IMR-90 (cell line): ENCODE measurements around the gene GALNT12. TPM values are rescaled to one million over a fixed set of nuclear protein-coding genes. Genes with fewer than 3 reads are reported as not detected.
A peak's percentile ranks its signal among the peaks of the same experiment; 100 is the strongest.

ENCODE experiments used
- ATAC-seq: fragments of 200-7000 bp; cut with Tn5 transposase; 2 replicates; pipeline ENCODE4 v1.9.1; 2020; ENCODE audit warnings: low read depth, mild to moderate bottlenecking, moderate library complexity
- BruUV-seq: library from RNA; stranded (reverse); fragments of 400-500 nt; replicated peaks from 2 replicates; lab custom pipeline; 2021; lab: Mats Ljungman, UMichigan
- CTCF ChIA-PET: fragments of 300-600 bp; formaldehyde crosslinking; extraction: SDS; loops from one replicate; lab custom pipeline; 2021; ENCODE audit warnings: antibody characterized with exemption; lab: Yijun Ruan, JAX
- POLR2A ChIA-PET: fragments of 300-600 bp; sonication (Branson Sonifier 250); formaldehyde crosslinking; loops from one replicate; lab custom pipeline; 2022; ENCODE audit warnings: antibody characterized with exemption; ENCODE audit not compliant: unreplicated experiment; lab: Charles Lee
- DNase-seq: peaks from one replicate; pipeline ENCODE4 v3.0.0; 2013
- H2AFZ ChIP-seq: replicated peaks from 2 replicates; pipeline ENCODE3; 2013; ENCODE audit warnings: low read length, mild to moderate bottlenecking; ENCODE audit not compliant: poor library complexity
- H2AK5ac ChIP-seq: 2 replicates; pipeline ENCODE4 v1.6.1; 2013; ENCODE audit warnings: low read depth, low read length, inconsistent platforms
- H2AK9ac ChIP-seq: replicated peaks from 2 replicates; pipeline ENCODE3; 2013; ENCODE audit warnings: mild to moderate bottlenecking, low read depth, low read length, moderate library complexity; ENCODE audit not compliant: poor library complexity
- H2BK120ac ChIP-seq: 2 replicates; pipeline ENCODE4 v1.6.1; 2013; ENCODE audit warnings: low read depth, low read length, inconsistent platforms
- H2BK15ac ChIP-seq: 3 replicates; pipeline ENCODE4 v1.6.1; 2013; ENCODE audit warnings: low read depth, low read length, inconsistent platforms
- H2BK20ac ChIP-seq: 2 replicates; pipeline ENCODE4 v1.6.1; 2013; ENCODE audit warnings: low read depth, mild to moderate bottlenecking, inconsistent platforms, low read length, moderate library complexity
- H2BK5ac ChIP-seq: 2 replicates; pipeline ENCODE4 v1.6.1; 2013; ENCODE audit warnings: mild to moderate bottlenecking, low read depth, low read length, inconsistent platforms; ENCODE audit not compliant: poor library complexity, severe bottlenecking
- H3K14ac ChIP-seq: replicated peaks from 2 replicates; pipeline ENCODE4 v1.6.1; 2013; ENCODE audit warnings: low read depth, low read length, inconsistent platforms
- H3K18ac ChIP-seq: 2 replicates; pipeline ENCODE4 v1.6.1; 2013; ENCODE audit warnings: low read depth, low read length, control low read depth
- H3K23ac ChIP-seq: 2 replicates; pipeline ENCODE4 v1.6.1; 2013; ENCODE audit warnings: low read depth, low read length, inconsistent platforms
- H3K27ac ChIP-seq: 2 replicates; pipeline ENCODE4 v1.5.1; 2013; ENCODE audit warnings: mild to moderate bottlenecking, control low read depth, low read length; ENCODE audit not compliant: insufficient read depth
- H3K27me3 ChIP-seq: 2 replicates; pipeline ENCODE4 v1.6.1; 2013; ENCODE audit warnings: low read length; ENCODE audit not compliant: control insufficient read depth, insufficient read depth
- H3K36me3 ChIP-seq: 2 replicates; pipeline ENCODE4 v1.6.1; 2013; ENCODE audit warnings: low read length, mixed read lengths; ENCODE audit not compliant: control insufficient read depth, insufficient read depth
- H3K4ac ChIP-seq: 2 replicates; pipeline ENCODE4 v1.6.1; 2013; ENCODE audit warnings: low read depth, low read length, inconsistent platforms
- H3K4me1 ChIP-seq: 2 replicates; pipeline ENCODE4 v1.6.1; 2013; ENCODE audit warnings: low read length, mixed read lengths; ENCODE audit not compliant: control insufficient read depth, insufficient read depth
- H3K4me2 ChIP-seq: 2 replicates; pipeline ENCODE4 v1.6.1; 2013; ENCODE audit warnings: low read depth, mild to moderate bottlenecking, control low read depth, low read length, moderate library complexity
- H3K4me3 ChIP-seq: 2 replicates; pipeline ENCODE4 v1.5.1; 2013; ENCODE audit warnings: low read depth, mild to moderate bottlenecking, control low read depth, low read length, moderate library complexity; ENCODE audit not compliant: insufficient read depth
- H3K56ac ChIP-seq: 2 replicates; pipeline ENCODE4 v1.6.1; 2013; ENCODE audit warnings: low read length, inconsistent platforms; ENCODE audit not compliant: insufficient read depth; ENCODE audit errors: extremely low read depth
- H3K79me1 ChIP-seq, 2 experiments: 2 replicates each; pipeline ENCODE4 v1.6.1; 2013; ENCODE audit warnings: low read length in 2 of 2, inconsistent platforms in 1 of 2, low read depth in 1 of 2
- H3K9ac ChIP-seq: 2 replicates; pipeline ENCODE4 v1.6.1; 2013; ENCODE audit warnings: low read depth, low read length, control low read depth
- H3K9me1 ChIP-seq: 2 replicates; pipeline ENCODE4 v1.6.1; 2013; ENCODE audit warnings: low read length, inconsistent platforms; ENCODE audit not compliant: insufficient read depth
- H3K9me3 ChIP-seq: 2 replicates; pipeline ENCODE4 v1.6.1; 2013; ENCODE audit warnings: low read length; ENCODE audit not compliant: control insufficient read depth, insufficient read depth
- H4K20me1 ChIP-seq: 2 replicates; pipeline ENCODE4 v1.6.1; 2013; ENCODE audit warnings: low read length, inconsistent platforms; ENCODE audit not compliant: insufficient read depth
- H4K5ac ChIP-seq: 2 replicates; pipeline ENCODE4 v1.6.1; 2013; ENCODE audit warnings: mild to moderate bottlenecking, low read depth, low read length, control low read depth
- H4K8ac ChIP-seq, 2 experiments: 2 replicates each; pipeline ENCODE4 v1.6.1; 2013; ENCODE audit warnings: low read depth in 2 of 2, low read length in 2 of 2, control low read depth in 1 of 2, inconsistent platforms in 1 of 2
- H4K91ac ChIP-seq: 2 replicates; pipeline ENCODE4 v1.6.1; 2013; ENCODE audit warnings: low read depth, low read length, inconsistent platforms; ENCODE audit not compliant: insufficient read depth
- BHLHE40 ChIP-seq: fragments of 150-350 bp; IDR thresholded peaks from 2 replicates; pipeline ENCODE4 v1.6.1; 2016; ENCODE audit warnings: mild to moderate bottlenecking, low read depth, low read length
- CEBPB ChIP-seq: IDR thresholded peaks from 2 replicates; pipeline ENCODE4 v1.6.1; 2012; ENCODE audit warnings: low read depth, low read length, improper control_type of control experiment
- CHD1 ChIP-seq: IDR thresholded peaks from 2 replicates; pipeline ENCODE4 v1.6.1; 2012; ENCODE audit warnings: low read depth, low read length, improper control_type of control experiment
- CTCF ChIP-seq: conservative IDR thresholded peaks from 2 replicates; pipeline ENCODE4 v1.5.1; 2012; ENCODE audit warnings: mild to moderate bottlenecking, low read depth, low read length, improper control_type of control experiment
- ELK1 ChIP-seq: fragments of 150-350 bp; IDR thresholded peaks from 2 replicates; pipeline ENCODE4 v1.6.1; 2016; ENCODE audit warnings: low read depth, mild to moderate bottlenecking, low read length, moderate library complexity, borderline replicate concordance
- FOS ChIP-seq: fragments of 150-350 bp; IDR thresholded peaks from 2 replicates; pipeline ENCODE4 v1.6.1; 2016; ENCODE audit warnings: low read depth, low read length
- MAFK ChIP-seq: IDR thresholded peaks from 2 replicates; pipeline ENCODE4 v1.6.1; 2012; ENCODE audit warnings: low read depth, low read length, improper control_type of control experiment
- MAZ ChIP-seq: IDR thresholded peaks from 2 replicates; pipeline ENCODE4 v1.6.1; 2012; ENCODE audit warnings: low read depth, mild to moderate bottlenecking, low read length, improper control_type of control experiment, moderate library complexity, borderline replicate concordance
- MXI1 ChIP-seq: IDR thresholded peaks from 2 replicates; pipeline ENCODE4 v1.6.1; 2012; ENCODE audit warnings: low read depth, mild to moderate bottlenecking, low read length, moderate library complexity, borderline replicate concordance
- NFE2L2 ChIP-seq: fragments of 150-350 bp; IDR thresholded peaks from 2 replicates; pipeline ENCODE4 v1.6.1; 2016; ENCODE audit warnings: low read depth, mild to moderate bottlenecking, low read length
- POLR2A ChIP-seq: IDR thresholded peaks from 2 replicates; pipeline ENCODE4 v1.6.1; 2012; ENCODE audit warnings: mild to moderate bottlenecking, low read depth, low read length
- RAD21 ChIP-seq: IDR thresholded peaks from 2 replicates; pipeline ENCODE4 v1.6.1; 2012; ENCODE audit warnings: low read length, improper control_type of control experiment
- RCOR1 ChIP-seq: IDR thresholded peaks from 2 replicates; pipeline ENCODE4 v1.6.1; 2012; ENCODE audit warnings: mild to moderate bottlenecking, low read length, improper control_type of control experiment; ENCODE audit not compliant: insufficient replicate concordance
- RFX5 ChIP-seq: IDR thresholded peaks from 2 replicates; pipeline ENCODE4 v1.8.0; 2012; ENCODE audit warnings: low read depth, mild to moderate bottlenecking, low read length, moderate library complexity
- SMC3 ChIP-seq: fragments of 150-350 bp; IDR thresholded peaks from 2 replicates; pipeline ENCODE4 v1.6.1; 2016; ENCODE audit warnings: low read depth, mild to moderate bottlenecking, antibody characterized with exemption, low read length, moderate library complexity
- USF2 ChIP-seq: fragments of 150-350 bp; IDR thresholded peaks from 2 replicates; pipeline ENCODE4 v1.6.1; 2017; ENCODE audit warnings: mild to moderate bottlenecking, antibody characterized with exemption, low read length, low read depth
- WGBS, 2 experiments: methylation state at CpG; one replicate each; pipeline versions ENCODE4 v1.1.5 to v1.1.7; 2013; ENCODE audit warnings: missing lambda C conversion rate in 2 of 2; ENCODE audit not compliant: insufficient read length in 1 of 2; ENCODE audit errors: extremely low coverage in 2 of 2; 5-methylcytosine and 5-hydroxymethylcytosine counted together
- dilution Hi-C: fragments of 300-500 bp; cut with HindIII; formaldehyde crosslinking; loops from one replicate; pipeline ENCODE4 v1.14.3; 2018; ENCODE audit warnings: low sequenced_read_pairs; ENCODE audit not compliant: unreplicated experiment
- in situ Hi-C: fragments of 300-500 bp; cut with MboI; formaldehyde crosslinking; loops from 3 replicates; pipeline ENCODE4 v1.14.3; 2019; ENCODE audit warnings: low sequenced_read_pairs, inconsistent platforms, mixed read lengths
- intact Hi-C: fragments of 100-400 bp; cut with micrococcal nuclease; formaldehyde crosslinking; loops from 2 replicates; pipeline ENCODE4 v1.10.0; 2022
- polyA plus RNA-seq, 3 experiments: library from polyadenylated mRNA; depleted of rRNA; stranded (reverse); fragments of >200 nt; gene quantifications; 2 replicates each; pipeline ENCODE4 v1.2.3, GENCODE V29; 2012; ENCODE audit warnings: low replicate concordance in 1 of 3
- total RNA-seq: library from RNA; depleted of rRNA; stranded (reverse); fragments of >200 nt; gene quantifications from 2 replicates; pipeline ENCODE4 v1.2.3, GENCODE V29; 2012

Gene GALNT12
- total and polyA plus RNA-seq, 2 of the 4 experiments (the other 2 are of a cell fraction): 2.3 to 2.5 TPM

- H3K4me2 ChIP-seq: no peak overlapping the region
- no peak overlapping the region for H3K23ac ChIP-seq
- intact Hi-C loops: no loop called here
- dilution Hi-C loops: no loop called here
- H2BK15ac ChIP-seq: no peak overlapping the region
- H3K4me1 ChIP-seq: no peaks in the 10 kb centered on the region
- H2BK20ac ChIP-seq: no peak overlapping the region
- ATAC-seq (no peak), DNase-seq (no peak)
- no peak overlapping the region for H2AK9ac ChIP-seq
- no peak for TF ChIP-seq USF2
- TF ChIP-seq SMC3: no peak
- TF ChIP-seq BHLHE40: no peak
- no peak for TF ChIP-seq ELK1
- no peak for TF ChIP-seq MAFK
- no peak for TF ChIP-seq RFX5
- TF ChIP-seq NFE2L2: no peak
- TF ChIP-seq POLR2A: no peak
- no peak for TF ChIP-seq FOS
- no peak for TF ChIP-seq MXI1
- no peak for TF ChIP-seq MAZ
- no peak for TF ChIP-seq CTCF
- no peak for TF ChIP-seq RAD21
- no peak for TF ChIP-seq CHD1
- TF ChIP-seq CEBPB: no peak
- no peak for TF ChIP-seq RCOR1
- no peak overlapping the region for H2AK5ac ChIP-seq
- BruUV-seq: no TSS peak
- H2AFZ ChIP-seq: peak overlapping the region; percentile 32
- no peak overlapping the region for H2BK120ac ChIP-seq
- in situ Hi-C loops: no loop called here
- H3K4ac ChIP-seq: no peak overlapping the region
- whole genome bisulfite sequencing, 2 experiments: no CpG with 5 or more reads among the region's 2 CpGs
- H3K9me1 ChIP-seq: peaks cover 1% of the 10 kb centered on the region; the same call in 1 of the 2 replicates
- ChIA-PET POLR2A (no interaction called here), CTCF (no interaction called here)
- no peak overlapping the region for H4K8ac ChIP-seq
- peaks cover 2% of the 10 kb centered on the region; the same call in 1 of the 2 replicates for H3K27me3 ChIP-seq
- no peak overlapping the region for H3K18ac ChIP-seq
- no peak overlapping the region for H4K5ac ChIP-seq
- H4K91ac ChIP-seq: no peak overlapping the region
- H3K9me3 ChIP-seq: peaks cover 6% of the 10 kb centered on the region; the same call in 1 of the 2 replicates
- no peak overlapping the region for H3K27ac ChIP-seq
- no peak overlapping the region for H3K14ac ChIP-seq
- H3K56ac ChIP-seq: no peak overlapping the region
- no peaks in the 10 kb centered on the region for H4K20me1 ChIP-seq
- no peak overlapping the region for H2BK5ac ChIP-seq
- H3K79me1 ChIP-seq: no peaks in the 10 kb centered on the region
- no peak overlapping the region for H3K4me3 ChIP-seq
- peaks cover 2% of the 10 kb centered on the region; the same call in 1 of the 2 replicates for H3K36me3 ChIP-seq
- no peak overlapping the region for H3K9ac ChIP-seq
Measured at GRCh38 chr9:98821831-98822230, 14.4 kb downstream of the GALNT12 start.
